Thyroid gland (tissue), 4 donors: ENCODE measurements around the gene IFT57.

Experiments
- POLR2A ChIP-seq, 2 donors: fragments of 450-650 bp; IDR thresholded peaks; one replicate each; pipeline ENCODE4 v1.6.1; 2017; ENCODE audit warnings: antibody characterized with exemption in 2 of 2, mild to moderate bottlenecking in 2 of 2, moderate library complexity in 1 of 2
- TF ChIP-seq, protein P1 (sequence below), 6 experiments: fragments of 200-600 bp in 3 of 6; fragments of 450-650 bp in 3 of 6; sonication (generic) in 3 of 6; IDR thresholded peaks; one replicate each; pipeline ENCODE4 v1.5.1; 2016 to 2019; ENCODE audit warnings: antibody characterized with exemption in 6 of 6, mild to moderate bottlenecking in 2 of 6, inconsistent platforms in 1 of 6, moderate library complexity in 1 of 6

GRCh38 chr3:108117241-108117775, 104.9 kb downstream of the IFT57 start:
- TF ChIP-seq, protein P1, sequence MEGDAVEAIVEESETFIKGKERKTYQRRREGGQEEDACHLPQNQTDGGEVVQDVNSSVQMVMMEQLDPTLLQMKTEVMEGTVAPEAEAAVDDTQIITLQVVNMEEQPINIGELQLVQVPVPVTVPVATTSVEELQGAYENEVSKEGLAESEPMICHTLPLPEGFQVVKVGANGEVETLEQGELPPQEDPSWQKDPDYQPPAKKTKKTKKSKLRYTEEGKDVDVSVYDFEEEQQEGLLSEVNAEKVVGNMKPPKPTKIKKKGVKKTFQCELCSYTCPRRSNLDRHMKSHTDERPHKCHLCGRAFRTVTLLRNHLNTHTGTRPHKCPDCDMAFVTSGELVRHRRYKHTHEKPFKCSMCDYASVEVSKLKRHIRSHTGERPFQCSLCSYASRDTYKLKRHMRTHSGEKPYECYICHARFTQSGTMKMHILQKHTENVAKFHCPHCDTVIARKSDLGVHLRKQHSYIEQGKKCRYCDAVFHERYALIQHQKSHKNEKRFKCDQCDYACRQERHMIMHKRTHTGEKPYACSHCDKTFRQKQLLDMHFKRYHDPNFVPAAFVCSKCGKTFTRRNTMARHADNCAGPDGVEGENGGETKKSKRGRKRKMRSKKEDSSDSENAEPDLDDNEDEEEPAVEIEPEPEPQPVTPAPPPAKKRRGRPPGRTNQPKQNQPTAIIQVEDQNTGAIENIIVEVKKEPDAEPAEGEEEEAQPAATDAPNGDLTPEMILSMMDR (IDR thresholded peaks at IDR 0.05): no peak
- TF ChIP-seq POLR2A (IDR thresholded peaks at IDR 0.05): no peak
